Measurements from ENCODE around the gene E2F4.

E2F4 gene

DNA sequence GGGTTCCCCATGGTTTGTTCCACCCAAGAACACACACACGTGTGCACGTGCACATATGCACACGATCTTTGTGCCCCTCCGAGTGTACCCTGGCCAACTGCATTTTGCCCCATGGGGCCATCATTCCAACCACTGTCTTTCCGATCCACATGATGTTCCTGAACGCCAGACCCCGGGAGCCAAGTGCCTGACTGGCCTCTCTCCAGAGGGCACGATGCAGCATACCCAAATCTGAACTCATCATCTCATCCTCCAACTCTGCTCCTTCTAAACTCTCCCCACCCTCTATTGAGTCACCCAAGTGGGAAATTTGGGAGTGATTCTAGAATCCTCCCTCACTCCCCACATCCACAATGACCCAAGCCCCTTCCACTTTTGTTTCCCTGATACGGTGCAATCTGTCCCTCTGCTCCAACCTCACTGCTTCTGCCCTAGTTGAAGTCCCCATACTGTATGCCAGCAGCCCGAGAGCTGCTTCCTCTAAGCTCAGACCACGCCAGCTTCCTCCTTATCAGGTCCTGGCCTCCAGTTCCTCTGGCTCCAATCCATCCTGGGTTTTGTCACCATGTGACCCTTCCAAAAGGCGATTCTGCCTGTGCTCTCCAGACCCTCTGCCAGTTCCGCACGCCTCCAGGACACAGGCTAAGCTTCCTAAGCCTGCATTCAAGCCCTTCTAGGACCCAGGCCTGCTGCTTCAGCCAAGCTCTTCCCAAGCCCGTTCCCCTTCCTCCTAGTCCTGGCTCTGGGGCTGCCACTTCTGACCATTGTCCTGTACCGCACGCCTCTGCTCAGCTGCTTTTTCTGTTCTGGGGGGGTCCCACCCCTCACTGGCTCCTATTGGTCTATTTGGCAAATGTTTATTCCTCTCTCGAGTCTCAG, 24.9 kb downstream of the E2F4 start:
- H3K27ac ChIP-seq = peak overlapping the region; percentile 20
- H3K9me3 ChIP-seq (ENCODE audit: control insufficient read depth, low read length) = no peaks in the 10 kb centered on the region
- H3K36me3 ChIP-seq (ENCODE audit: control insufficient read depth, insufficient read depth, low read length) = no peaks in the 10 kb centered on the region
- no peaks in the 10 kb centered on the region for H3K79me2 ChIP-seq
- H2AFZ ChIP-seq = no peak overlapping the region
- H3K27me3 ChIP-seq (ENCODE audit: control insufficient read depth, insufficient read depth, low read length) = no peaks in the 10 kb centered on the region
- TF ChIP-seq, protein P1, sequence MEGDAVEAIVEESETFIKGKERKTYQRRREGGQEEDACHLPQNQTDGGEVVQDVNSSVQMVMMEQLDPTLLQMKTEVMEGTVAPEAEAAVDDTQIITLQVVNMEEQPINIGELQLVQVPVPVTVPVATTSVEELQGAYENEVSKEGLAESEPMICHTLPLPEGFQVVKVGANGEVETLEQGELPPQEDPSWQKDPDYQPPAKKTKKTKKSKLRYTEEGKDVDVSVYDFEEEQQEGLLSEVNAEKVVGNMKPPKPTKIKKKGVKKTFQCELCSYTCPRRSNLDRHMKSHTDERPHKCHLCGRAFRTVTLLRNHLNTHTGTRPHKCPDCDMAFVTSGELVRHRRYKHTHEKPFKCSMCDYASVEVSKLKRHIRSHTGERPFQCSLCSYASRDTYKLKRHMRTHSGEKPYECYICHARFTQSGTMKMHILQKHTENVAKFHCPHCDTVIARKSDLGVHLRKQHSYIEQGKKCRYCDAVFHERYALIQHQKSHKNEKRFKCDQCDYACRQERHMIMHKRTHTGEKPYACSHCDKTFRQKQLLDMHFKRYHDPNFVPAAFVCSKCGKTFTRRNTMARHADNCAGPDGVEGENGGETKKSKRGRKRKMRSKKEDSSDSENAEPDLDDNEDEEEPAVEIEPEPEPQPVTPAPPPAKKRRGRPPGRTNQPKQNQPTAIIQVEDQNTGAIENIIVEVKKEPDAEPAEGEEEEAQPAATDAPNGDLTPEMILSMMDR (IDR thresholded peaks at IDR 0.05) = no peak
- H3K4me1 ChIP-seq = peaks cover 7% of the 10 kb centered on the region
- H3K4me3 ChIP-seq (ENCODE audit: low read depth, low read length) = no peak overlapping the region
- H3K4me2 ChIP-seq (ENCODE audit: low read length) = no peak overlapping the region
- no peak overlapping the region for H3K9ac ChIP-seq

DNA sequence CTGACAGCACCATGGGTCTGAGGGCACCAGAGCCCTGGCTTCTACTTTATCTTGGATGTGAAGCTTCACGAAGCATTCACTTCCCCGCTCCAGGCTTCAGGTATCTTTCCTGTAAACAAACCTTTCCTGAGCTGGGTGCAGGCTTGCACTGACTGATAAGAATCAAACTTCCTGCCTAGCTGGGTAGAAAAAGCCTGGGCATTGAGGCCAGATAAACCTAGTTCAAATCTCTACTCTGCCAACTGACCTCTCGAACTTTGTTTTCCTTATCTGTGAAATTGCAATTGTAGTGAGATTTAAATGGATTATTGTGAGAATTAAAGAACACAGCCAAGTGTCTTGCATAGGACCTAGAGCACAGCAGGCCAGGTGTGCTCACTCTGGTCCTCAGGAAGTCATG, 32.0 kb downstream of the E2F4 start:
- Histone ChIP-seq H3K9ac (no peak overlapping the region), H3K27ac (peak overlapping the region; percentile 87), H3K4me1 (peaks cover 21% of the 10 kb centered on the region), H3K4me2 (ENCODE audit: low read length) (peak overlapping the region; percentile 31), H3K9me3 (ENCODE audit: control insufficient read depth, low read length) (no peaks in the 10 kb centered on the region), H3K27me3 (ENCODE audit: control insufficient read depth, insufficient read depth, low read length) (no peaks in the 10 kb centered on the region), H2AFZ (peak overlapping the region; percentile 8), H3K36me3 (ENCODE audit: control insufficient read depth, insufficient read depth, low read length) (no peaks in the 10 kb centered on the region), H3K4me3 (ENCODE audit: low read depth, low read length) (peak overlapping the region; percentile 14), H3K79me2 (peaks cover 8% of the 10 kb centered on the region)
- TF ChIP-seq, protein P1 (IDR thresholded peaks at IDR 0.05) = no peak

DNA sequence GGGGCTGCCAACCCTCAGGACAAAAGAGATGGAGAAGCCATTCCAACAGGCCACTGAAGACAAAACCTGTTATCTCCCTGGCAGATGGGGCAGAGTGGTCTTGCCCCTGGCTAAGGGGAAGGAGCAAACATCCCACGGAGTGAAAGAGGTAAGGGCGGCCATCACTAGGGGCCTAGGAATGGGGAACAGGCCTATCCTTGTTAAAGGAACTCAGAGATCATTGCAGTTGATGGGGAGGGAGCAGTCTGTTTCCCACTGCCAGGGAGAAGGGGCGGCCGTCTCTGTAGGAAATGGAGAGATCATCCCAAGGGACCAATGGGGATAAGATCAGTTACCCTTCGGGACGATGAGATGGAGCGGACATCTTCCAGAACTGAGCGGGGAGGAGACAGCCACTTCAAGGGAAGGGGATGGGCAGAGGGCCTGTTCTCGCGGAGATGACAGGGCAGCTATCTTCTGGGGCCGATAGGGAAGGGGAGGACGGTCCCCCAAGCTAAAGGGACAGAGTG, 34.4 kb downstream of the E2F4 start:
- Histone ChIP-seq H3K27ac (peak overlapping the region; percentile 46), H3K27me3 (ENCODE audit: control insufficient read depth, insufficient read depth, low read length) (no peaks in the 10 kb centered on the region), H3K4me2 (ENCODE audit: low read length) (peak overlapping the region; percentile 88), H3K9ac (no peak overlapping the region), H3K9me3 (ENCODE audit: control insufficient read depth, low read length) (no peaks in the 10 kb centered on the region), H3K79me2 (peaks cover 8% of the 10 kb centered on the region), H3K4me1 (peaks cover 21% of the 10 kb centered on the region), H2AFZ (peak overlapping the region; percentile 54), H3K4me3 (ENCODE audit: low read depth, low read length) (peak overlapping the region; percentile 93), H3K36me3 (ENCODE audit: control insufficient read depth, insufficient read depth, low read length) (no peaks in the 10 kb centered on the region)
- TF ChIP-seq, protein P1 (IDR thresholded peaks at IDR 0.05) = no peak

DNA sequence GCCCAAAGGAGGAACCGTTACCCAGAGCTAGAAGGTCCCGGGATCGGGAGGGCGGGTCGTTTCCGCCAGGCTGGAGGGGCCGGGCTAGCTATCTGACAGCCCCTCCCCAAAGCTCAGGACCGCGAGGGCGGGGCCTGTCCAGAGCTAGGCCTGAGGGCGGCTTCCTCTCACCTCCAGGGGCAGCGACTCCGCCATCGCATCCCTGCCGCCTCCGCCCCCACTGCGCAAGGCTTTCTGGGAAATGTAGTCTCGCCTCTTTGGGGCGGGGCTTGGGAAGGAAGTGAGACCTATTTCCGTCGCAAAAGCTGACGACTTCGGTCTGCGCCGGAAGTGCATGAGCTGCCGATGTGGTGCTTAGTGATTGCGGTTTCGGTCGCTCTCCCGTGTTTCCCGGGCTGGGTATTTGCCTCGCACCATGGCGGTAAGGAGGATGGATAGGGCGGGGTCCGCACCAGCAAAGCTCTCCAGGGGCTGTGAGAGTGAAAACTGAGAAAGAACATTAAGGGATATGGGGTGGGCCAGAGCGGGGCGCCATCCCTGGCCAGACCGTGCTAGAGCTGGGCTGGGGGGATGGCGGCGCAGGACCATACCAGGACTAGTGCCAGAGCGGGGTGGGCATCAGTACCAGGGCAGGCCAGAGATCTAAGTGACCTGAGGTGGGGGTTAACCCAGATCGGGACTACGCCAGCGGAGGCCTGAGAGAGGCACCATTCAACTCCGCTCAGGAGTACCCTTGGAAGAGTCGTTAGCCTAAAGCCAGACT, 35.0 kb downstream of the E2F4 start, which contains the start of gene TMEM208:
TMEM208 (plus strand) TSS at position 327 of the 763 bp plus-strand sequence; CDS start at position 416, 89 bp downstream.
- Histone ChIP-seq H3K9me3 (ENCODE audit: control insufficient read depth, low read length) (no peaks in the 10 kb centered on the region), H3K4me3 (ENCODE audit: low read depth, low read length) (peak within 1 kb of the TSS; percentile 93), H3K36me3 (ENCODE audit: control insufficient read depth, insufficient read depth, low read length) (no peaks in the 10 kb centered on the region), H3K27ac (peak within 1 kb of the TSS; percentile 46), H3K9ac (peak within 1 kb of the TSS; percentile 28), H2AFZ (peak within 1 kb of the TSS; percentile 54), H3K27me3 (ENCODE audit: control insufficient read depth, insufficient read depth, low read length) (no peaks in the 10 kb centered on the region), H3K4me2 (ENCODE audit: low read length) (peak within 1 kb of the TSS; percentile 88), H3K79me2 (peaks cover 8% of the 10 kb centered on the region), H3K4me1 (peaks cover 21% of the 10 kb centered on the region)
- TF ChIP-seq, protein P1 (IDR thresholded peaks at IDR 0.05) = no peak
